Endothelial cell of umbilical vein (primary cell): ENCODE results near the gene DSG1. TPM values are rescaled to one million over a fixed set of nuclear protein-coding genes. Genes with fewer than 3 reads are reported as not detected.

Experiments used
- BruUV-seq: library from RNA; stranded (reverse); fragments of 400-500 nt; replicated peaks from 2 replicates; lab custom pipeline; 2021; lab: Mats Ljungman, UMichigan
- CTCF ChIA-PET: fragments of 300-600, 350-600 bp; sonication (Branson Sonifier 250); formaldehyde crosslinking; loops from one replicate; lab custom pipeline; 2021; ENCODE audit warnings: antibody characterized with exemption, inconsistent platforms; lab: Charles Lee
- POLR2A ChIA-PET: fragments of 300-600, 350-600 bp; sonication (Branson Sonifier 250); formaldehyde crosslinking; loops from one replicate; lab custom pipeline; 2021; ENCODE audit warnings: antibody characterized with exemption, inconsistent platforms; lab: Charles Lee
- DNase-seq: peaks from one replicate; pipeline ENCODE4 v3.0.0-alpha.2; 2011; ENCODE audit warnings: low read depth, low spot score
- FAIRE-seq: peaks from 2 replicates; lab custom pipeline; 2011; peaks lifted over from hg19 to GRCh38; lab: Jason Lieb, UNC
- H2AFZ ChIP-seq: 2 replicates; pipeline ENCODE4 v1.6.0; 2012; ENCODE audit warnings: low read depth, low read length, control low read depth, inconsistent platforms
- H3K27ac ChIP-seq: 2 replicates; pipeline ENCODE4 v1.5.1; 2011; ENCODE audit warnings: low read depth, mild to moderate bottlenecking, control low read depth, low read length, moderate library complexity; ENCODE audit not compliant: insufficient read depth
- H3K27me3 ChIP-seq, 2 experiments: 2 replicates each; pipeline versions ENCODE4 v1.6.0 to v1.6.1; 2011; ENCODE audit warnings: low read length in 2 of 2, mixed read lengths in 1 of 2; ENCODE audit not compliant: control insufficient read depth in 2 of 2, insufficient read depth in 2 of 2
- H3K36me3 ChIP-seq, 2 experiments: 2 replicates in 1 of 2; 3 replicates in 1 of 2; pipeline ENCODE4 v1.5.1; 2011; ENCODE audit warnings: low read length in 2 of 2, mild to moderate bottlenecking in 1 of 2, moderate library complexity in 1 of 2; ENCODE audit not compliant: control insufficient read depth in 2 of 2, insufficient read depth in 2 of 2; ENCODE audit errors: extremely low read depth in 1 of 2
- H3K4me1 ChIP-seq: 3 replicates; pipeline ENCODE4 v1.5.1; 2011; ENCODE audit warnings: mild to moderate bottlenecking, low read length; ENCODE audit not compliant: control insufficient read depth, insufficient read depth; ENCODE audit errors: extremely low read depth
- H3K4me2 ChIP-seq: 2 replicates; pipeline ENCODE4 v1.6.1; 2011; ENCODE audit warnings: low read length, control low read depth, mixed read lengths; ENCODE audit not compliant: insufficient read depth
- H3K4me3 ChIP-seq, 3 experiments: fragments of 200-600 bp in 1 of 3; sonication (generic), shearing (Covaris generic) in 1 of 3; replicated peaks in 1 of 3; 2 replicates each; pipeline ENCODE4 v1.5.1; 2011 to 2016; ENCODE audit warnings: control low read depth in 3 of 3, low read length in 3 of 3, mild to moderate bottlenecking in 2 of 3, inconsistent platforms in 1 of 3, low read depth in 1 of 3, moderate library complexity in 1 of 3; ENCODE audit not compliant: insufficient read depth in 1 of 3
- H3K79me2 ChIP-seq: 2 replicates; pipeline ENCODE4 v1.6.0; 2012; ENCODE audit warnings: low read length, inconsistent platforms; ENCODE audit not compliant: control insufficient read depth, insufficient read depth
- H3K9ac ChIP-seq: replicated peaks from 2 replicates; pipeline ENCODE3; 2011; ENCODE audit warnings: low read length, control low read depth; ENCODE audit not compliant: insufficient read depth; ENCODE audit errors: extremely low read depth
- H3K9me1 ChIP-seq: replicated peaks from 3 replicates; pipeline ENCODE4 v1.6.0; 2011; ENCODE audit warnings: mild to moderate bottlenecking, low read length; ENCODE audit not compliant: control insufficient read depth, insufficient read depth; ENCODE audit errors: extremely low read depth
- H3K9me3 ChIP-seq: replicated peaks from 2 replicates; pipeline ENCODE4 v1.5.1; 2012; ENCODE audit warnings: low read length, inconsistent platforms; ENCODE audit not compliant: control insufficient read depth, insufficient read depth
- H4K20me1 ChIP-seq: replicated peaks from 2 replicates; pipeline ENCODE3; 2011; ENCODE audit warnings: mild to moderate bottlenecking, low read length; ENCODE audit not compliant: control insufficient read depth, insufficient read depth; ENCODE audit errors: extremely low read depth
- EZH2 ChIP-seq: IDR thresholded peaks from 2 replicates; pipeline ENCODE4 v1.6.1; 2012; ENCODE audit warnings: borderline replicate concordance, low read depth, mild to moderate bottlenecking, moderate library complexity, low read length, inconsistent platforms; ENCODE audit not compliant: severe bottlenecking
- FOS ChIP-seq: IDR thresholded peaks from 2 replicates; pipeline ENCODE4 v1.6.1; 2011; ENCODE audit warnings: mild to moderate bottlenecking, low read length, moderate library complexity, borderline replicate concordance; ENCODE audit not compliant: insufficient read depth
- GATA2 ChIP-seq: IDR thresholded peaks from 2 replicates; pipeline ENCODE4 v1.7.0; 2011; ENCODE audit warnings: low read depth, mild to moderate bottlenecking, moderate library complexity, mixed read lengths, low read length; ENCODE audit not compliant: insufficient read length, insufficient read depth
- JUN ChIP-seq: IDR thresholded peaks from 2 replicates; pipeline ENCODE4 v1.6.1; 2011; ENCODE audit warnings: borderline replicate concordance, low read depth; ENCODE audit not compliant: insufficient read length, insufficient read depth
- MYC ChIP-seq: IDR thresholded peaks from one replicate; pipeline ENCODE4 v1.6.1; 2011; ENCODE audit warnings: mild to moderate bottlenecking, low read depth, low read length
- POLR2A ChIP-seq: IDR thresholded peaks from 2 replicates; pipeline ENCODE4 v1.6.1; 2012; ENCODE audit warnings: low read depth, mild to moderate bottlenecking, control low read depth, low read length
- POLR2AphosphoS5 ChIP-seq: IDR thresholded peaks from 2 replicates; pipeline ENCODE4 v1.6.1; 2012; ENCODE audit warnings: low read depth, mild to moderate bottlenecking, control low read depth, low read length, moderate library complexity; ENCODE audit not compliant: insufficient read depth
- dilution Hi-C: fragments of 300-500 bp; cut with MboI; formaldehyde crosslinking; loops from one replicate; pipeline ENCODE4 v1.15.0; 2019; ENCODE audit warnings: low sequenced_read_pairs; ENCODE audit not compliant: extremely low pct_ligation_motif_present
- intact Hi-C: fragments of 100-400 bp; cut with micrococcal nuclease; formaldehyde crosslinking; loops from one replicate; pipeline ENCODE4 v1.10.0; 2022
- polyA plus RNA-seq, 4 experiments: library from polyadenylated mRNA; depleted of rRNA in 3 of 4; stranded (reverse) in 3 of 4; unstranded in 1 of 4; fragments of >200 nt; gene quantifications; 2 replicates each; pipeline versions ENCODE4 v1.2.1 to v1.2.3, GENCODE V29; 2011 to 2012; ENCODE audit warnings: missing spikeins in 1 of 4
- total RNA-seq: library from RNA; stranded (reverse); gene quantifications from 2 replicates; pipeline ENCODE4 v1.2.3, GENCODE V29; 2021
- TF ChIP-seq, protein P1 (sequence below), 2 donors: IDR thresholded peaks; 1 replicate in 1 of 2; 2 replicates in 1 of 2; pipeline ENCODE4 v1.5.1; 2011; ENCODE audit warnings: low read length in 2 of 2, mild to moderate bottlenecking in 2 of 2, moderate library complexity in 2 of 2, control low read depth in 1 of 2, inconsistent platforms in 1 of 2, low read depth in 1 of 2; ENCODE audit not compliant: insufficient read depth in 1 of 2; ENCODE audit errors: extremely low read depth in 1 of 2
- TF ChIP-seq, protein P2 (sequence below): IDR thresholded peaks from 2 replicates; pipeline ENCODE4 v1.6.1; 2011; ENCODE audit not compliant: insufficient read depth, insufficient read length

Gene DSG1
- total and polyA plus RNA-seq, 2 donors (not counting 3 experiments of a cell fraction or from before 2014, with no cell fraction given) = not detected

DNA sequence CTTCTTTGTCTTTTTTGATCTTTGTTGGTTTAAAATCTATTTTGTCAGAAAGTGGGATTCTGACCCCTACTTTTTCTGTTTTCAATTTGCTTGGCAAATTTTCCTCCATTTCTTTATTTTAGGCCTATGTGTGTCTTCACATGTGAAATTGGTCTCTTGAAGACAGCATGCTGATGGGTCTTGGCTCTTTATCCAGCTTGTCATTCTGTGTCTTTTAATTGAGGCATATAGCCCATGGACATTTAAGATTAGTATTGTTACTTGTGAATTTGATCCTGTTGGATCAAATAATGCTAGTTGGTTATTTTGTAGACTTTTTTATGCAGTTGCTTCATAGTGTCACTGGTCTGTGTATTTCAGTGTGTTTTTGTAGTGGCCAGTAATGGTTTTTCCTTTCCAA is 26.3 kb upstream of the DSG1 start:
- H3K4me3 ChIP-seq = no peak overlapping the region
- BruUV-seq = no TSS peak
- H3K4me1 ChIP-seq = no peaks in the 10 kb centered on the region
- CTCF ChIA-PET = no interaction called here
- dilution Hi-C loops = no loop called here
- no peak overlapping the region for H3K27ac ChIP-seq
- no peak overlapping the region for H3K4me2 ChIP-seq
- H3K9me1 ChIP-seq = no peaks in the 10 kb centered on the region
- no peaks in the 10 kb centered on the region for H3K27me3 ChIP-seq
- no peaks in the 10 kb centered on the region for H3K36me3 ChIP-seq
- intact Hi-C loops = no loop called here
- H3K9me3 ChIP-seq = no peaks in the 10 kb centered on the region
- no peak overlapping the region for H3K9ac ChIP-seq
- H3K79me2 ChIP-seq = no peaks in the 10 kb centered on the region
- POLR2A ChIA-PET = no interaction called here
- no peak for FAIRE-seq
- DNase-seq = no peak
- H2AFZ ChIP-seq = no peak overlapping the region
- no peaks in the 10 kb centered on the region for H4K20me1 ChIP-seq
- TF ChIP-seq MYC (no peak), GATA2 (no peak), POLR2AphosphoS5 (no peak), EZH2 (no peak), JUN (no peak), FOS (no peak), POLR2A (no peak)
- TF ChIP-seq, protein P1, sequence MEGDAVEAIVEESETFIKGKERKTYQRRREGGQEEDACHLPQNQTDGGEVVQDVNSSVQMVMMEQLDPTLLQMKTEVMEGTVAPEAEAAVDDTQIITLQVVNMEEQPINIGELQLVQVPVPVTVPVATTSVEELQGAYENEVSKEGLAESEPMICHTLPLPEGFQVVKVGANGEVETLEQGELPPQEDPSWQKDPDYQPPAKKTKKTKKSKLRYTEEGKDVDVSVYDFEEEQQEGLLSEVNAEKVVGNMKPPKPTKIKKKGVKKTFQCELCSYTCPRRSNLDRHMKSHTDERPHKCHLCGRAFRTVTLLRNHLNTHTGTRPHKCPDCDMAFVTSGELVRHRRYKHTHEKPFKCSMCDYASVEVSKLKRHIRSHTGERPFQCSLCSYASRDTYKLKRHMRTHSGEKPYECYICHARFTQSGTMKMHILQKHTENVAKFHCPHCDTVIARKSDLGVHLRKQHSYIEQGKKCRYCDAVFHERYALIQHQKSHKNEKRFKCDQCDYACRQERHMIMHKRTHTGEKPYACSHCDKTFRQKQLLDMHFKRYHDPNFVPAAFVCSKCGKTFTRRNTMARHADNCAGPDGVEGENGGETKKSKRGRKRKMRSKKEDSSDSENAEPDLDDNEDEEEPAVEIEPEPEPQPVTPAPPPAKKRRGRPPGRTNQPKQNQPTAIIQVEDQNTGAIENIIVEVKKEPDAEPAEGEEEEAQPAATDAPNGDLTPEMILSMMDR (IDR thresholded peaks at IDR 0.05; ENCODE audit: extremely low read depth in 1 of 2, insufficient read depth in 1 of 2, low read depth in 1 of 2, low read length in 2 of 2) = no peak
- TF ChIP-seq, protein P2, sequence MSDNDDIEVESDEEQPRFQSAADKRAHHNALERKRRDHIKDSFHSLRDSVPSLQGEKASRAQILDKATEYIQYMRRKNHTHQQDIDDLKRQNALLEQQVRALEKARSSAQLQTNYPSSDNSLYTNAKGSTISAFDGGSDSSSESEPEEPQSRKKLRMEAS = no peak
